ENCODE measurements around the gene WDR20.

DNA sequence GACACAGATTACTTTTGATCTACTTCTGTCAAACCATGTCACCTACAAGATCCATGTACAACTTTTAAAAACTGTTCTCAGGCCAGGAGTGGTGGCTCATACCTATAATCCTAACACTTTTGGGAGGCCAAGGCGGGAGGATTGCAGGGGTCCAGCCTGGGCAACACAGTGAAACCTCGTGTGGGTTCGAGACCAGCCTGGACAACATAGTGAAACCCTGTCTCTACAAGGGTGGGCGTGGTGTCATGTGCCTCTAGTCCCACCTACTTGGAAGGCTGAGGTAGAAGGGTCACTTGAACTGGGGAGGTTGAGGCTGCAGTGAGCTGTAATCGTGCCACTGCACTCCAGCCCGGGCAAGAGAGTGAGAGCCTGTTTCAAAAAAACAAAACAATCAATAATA, 5.7 kb downstream of the WDR20 start:
- TF ChIP-seq POLR2A (IDR thresholded peaks at IDR 0.05): no peak
- TF ChIP-seq, protein P1, sequence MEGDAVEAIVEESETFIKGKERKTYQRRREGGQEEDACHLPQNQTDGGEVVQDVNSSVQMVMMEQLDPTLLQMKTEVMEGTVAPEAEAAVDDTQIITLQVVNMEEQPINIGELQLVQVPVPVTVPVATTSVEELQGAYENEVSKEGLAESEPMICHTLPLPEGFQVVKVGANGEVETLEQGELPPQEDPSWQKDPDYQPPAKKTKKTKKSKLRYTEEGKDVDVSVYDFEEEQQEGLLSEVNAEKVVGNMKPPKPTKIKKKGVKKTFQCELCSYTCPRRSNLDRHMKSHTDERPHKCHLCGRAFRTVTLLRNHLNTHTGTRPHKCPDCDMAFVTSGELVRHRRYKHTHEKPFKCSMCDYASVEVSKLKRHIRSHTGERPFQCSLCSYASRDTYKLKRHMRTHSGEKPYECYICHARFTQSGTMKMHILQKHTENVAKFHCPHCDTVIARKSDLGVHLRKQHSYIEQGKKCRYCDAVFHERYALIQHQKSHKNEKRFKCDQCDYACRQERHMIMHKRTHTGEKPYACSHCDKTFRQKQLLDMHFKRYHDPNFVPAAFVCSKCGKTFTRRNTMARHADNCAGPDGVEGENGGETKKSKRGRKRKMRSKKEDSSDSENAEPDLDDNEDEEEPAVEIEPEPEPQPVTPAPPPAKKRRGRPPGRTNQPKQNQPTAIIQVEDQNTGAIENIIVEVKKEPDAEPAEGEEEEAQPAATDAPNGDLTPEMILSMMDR (IDR thresholded peaks at IDR 0.05): no peak
